Stimulated activated CD8-positive, alpha-beta memory T cell treated with anti-CD3 and anti-CD28 coated beads, Interleukin-12 subunit alpha, Interleukin-12 subunit beta, amount 100 ng/mL, for 4 hours (primary cell): ENCODE data around the gene FAU.
A peak's percentile ranks its signal among the peaks of the same experiment; 100 is the strongest.

ENCODE experiments used
- DNase-seq: peaks from one replicate; pipeline ENCODE4 v3.0.0-alpha.2; 2020; ENCODE audit warnings: low read depth

FAU gene

DNA sequence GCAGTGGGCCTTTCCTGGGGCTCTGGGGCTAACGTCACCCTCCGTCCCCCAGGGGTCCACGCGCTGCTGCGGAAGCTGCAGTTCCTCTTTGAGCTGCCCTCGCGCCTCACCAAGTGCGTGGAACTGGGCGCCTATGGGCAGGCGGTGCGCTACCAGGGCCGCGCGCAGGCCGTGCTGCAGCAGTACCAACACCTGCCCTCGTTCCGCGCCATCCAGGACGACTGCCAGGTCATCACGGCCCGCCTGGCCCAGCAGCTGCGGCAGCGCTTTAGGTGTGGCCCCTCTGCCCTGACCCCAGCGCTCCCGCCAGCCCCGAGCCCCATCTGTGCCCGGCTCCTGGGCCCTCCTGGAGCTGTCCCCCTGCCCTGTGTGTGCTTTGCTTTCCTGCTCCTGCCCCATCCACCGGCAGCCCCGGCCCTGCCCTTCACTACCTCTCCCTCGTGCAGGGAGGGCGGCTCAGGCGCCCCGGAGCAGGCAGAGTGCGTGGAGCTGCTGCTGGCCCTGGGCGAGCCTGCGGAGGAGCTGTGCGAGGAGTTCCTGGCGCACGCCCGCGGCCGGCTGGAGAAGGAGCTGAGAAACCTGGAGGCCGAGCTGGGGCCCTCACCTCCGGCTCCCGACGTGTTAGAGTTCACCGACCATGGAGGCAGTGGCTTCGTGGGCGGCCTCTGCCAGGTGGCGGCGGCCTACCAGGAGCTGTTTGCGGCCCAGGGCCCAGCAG lies 14.0 kb downstream of the FAU start:
- no peak for DNase-seq

DNA sequence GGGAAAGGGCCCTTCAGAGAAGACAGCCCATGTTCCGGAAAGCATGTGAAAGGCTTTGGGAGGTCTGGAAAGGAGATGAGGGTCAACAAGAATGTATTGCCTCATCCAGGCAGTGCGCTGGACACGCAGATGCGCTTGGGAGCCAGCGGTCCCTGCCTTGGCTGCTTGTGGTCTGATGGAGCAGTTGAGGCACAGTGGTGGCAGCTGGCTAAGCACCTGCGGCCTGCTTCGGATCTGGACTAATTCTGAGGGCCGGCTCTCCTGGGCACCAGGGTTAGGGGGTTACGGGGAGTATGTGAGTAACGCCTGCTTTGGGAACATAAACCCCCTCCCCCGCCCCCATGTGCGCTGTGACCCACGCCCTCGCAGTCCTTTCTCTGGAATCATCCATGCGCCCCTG lies 14.9 kb downstream of the FAU start:
- DNase-seq: no peak

DNA sequence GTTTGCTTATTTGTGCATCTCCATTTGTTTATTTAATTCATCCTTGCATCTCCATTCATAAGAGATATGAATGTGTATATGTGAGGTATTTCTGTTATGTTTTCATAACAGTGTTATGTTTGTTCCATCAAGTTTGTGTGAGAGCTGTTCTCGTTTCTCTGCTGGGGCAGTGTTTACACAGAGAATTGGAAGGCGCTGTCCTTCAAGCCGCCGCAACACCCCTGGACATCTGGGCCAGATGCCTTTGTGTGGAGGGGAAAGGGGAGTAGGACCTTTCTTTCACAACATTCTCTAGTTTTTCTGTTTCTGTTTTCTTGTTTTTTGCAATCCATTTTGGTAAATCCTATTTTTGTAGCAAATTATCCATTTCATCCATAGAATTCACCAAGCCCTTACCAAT lies 17.3 kb downstream of the FAU start:
- DNase-seq: no peak

DNA sequence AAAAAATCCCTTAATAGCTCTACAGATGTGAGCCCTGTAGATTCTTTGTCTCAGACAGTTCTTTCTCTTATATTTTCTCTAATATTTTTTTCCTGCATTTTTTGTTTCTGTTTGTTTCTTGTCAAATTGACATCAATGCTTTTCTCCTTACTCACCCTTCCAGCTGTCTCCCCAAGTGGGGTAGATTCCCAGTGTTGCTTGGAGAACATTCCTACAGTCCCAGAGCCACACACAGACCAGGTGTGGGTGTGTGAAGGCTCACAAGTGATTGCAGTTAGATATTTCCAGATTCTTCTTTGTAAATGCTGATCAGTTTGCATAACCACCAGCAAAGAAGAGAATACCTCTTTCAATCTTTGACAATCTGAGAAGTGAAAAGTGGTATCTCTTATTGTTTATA lies 18.5 kb downstream of the FAU start:
- no peak for DNase-seq

DNA sequence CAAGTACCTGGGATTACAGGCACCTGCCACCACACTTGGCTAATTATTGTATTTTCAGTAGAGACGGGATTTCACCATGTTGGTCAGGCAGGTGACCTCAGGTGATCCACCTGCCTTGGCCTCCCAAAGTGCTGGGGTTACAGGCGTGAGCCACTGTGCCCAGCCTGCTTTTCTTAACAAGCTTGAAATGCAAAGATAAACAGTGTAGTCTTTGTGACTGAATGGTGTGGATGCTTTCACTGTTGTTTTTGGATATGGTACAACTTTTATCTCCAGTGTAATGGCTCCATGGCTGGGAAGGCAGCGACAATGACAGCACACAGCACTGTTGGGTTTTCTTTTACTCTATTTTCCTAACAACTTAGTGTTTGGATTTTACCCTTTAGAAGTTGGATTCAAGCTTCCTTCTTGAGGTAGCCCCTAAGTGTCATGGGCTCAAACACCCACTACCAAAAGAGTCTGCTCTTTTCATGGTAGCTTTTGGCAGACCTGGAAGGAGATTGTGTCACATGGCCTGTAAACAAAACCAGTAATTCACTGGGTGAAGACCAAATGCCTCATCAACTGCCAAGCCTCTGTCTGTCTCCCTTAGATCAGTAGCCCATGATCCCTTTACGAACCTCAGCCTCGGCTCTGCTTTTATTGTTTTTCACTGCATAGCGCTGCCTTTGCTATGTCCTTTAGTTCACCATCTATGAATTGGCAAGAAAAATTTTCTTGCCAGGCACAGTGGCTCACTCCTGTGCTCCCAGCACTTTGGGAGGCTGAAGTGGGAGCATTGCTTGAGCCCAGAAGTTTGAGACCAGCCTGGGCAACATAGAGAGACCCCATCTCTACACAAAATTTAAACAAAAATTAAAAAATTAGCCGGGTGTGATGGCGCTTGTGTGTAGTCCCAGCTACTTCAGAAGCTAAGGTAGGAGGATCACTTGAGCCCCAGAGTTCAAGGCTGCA lies 19.5 kb downstream of the FAU start:
- no peak for DNase-seq

DNA sequence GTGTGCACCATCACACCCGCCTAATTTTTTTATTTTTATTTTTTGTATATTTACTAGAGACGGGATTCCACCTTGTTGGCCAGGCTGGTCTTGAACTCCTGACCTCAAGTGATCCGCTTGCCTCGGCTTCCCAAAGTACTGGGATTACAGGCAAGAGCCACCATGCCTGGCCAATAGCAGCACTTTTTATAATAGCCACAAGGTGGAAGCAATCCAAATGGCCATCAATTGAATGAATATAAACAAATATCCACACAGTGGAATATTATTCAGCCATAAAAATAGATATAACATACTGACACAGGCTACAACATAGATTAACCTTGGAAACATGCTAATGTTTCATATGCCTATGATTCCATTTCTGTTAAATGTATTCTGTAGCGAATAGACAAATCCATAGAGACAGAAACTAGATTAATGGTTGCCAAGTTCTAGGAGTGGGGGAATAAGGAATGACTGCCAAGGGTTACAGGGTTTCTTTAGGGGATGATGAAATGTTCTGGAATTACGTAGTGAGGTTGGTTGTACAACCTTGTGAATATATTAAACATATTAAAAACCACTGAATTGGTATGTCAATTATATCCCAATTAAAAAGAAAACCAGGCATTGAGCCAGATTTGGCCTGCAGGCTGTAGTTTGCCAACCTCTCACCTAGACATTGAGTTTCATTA lies 21.1 kb downstream of the FAU start:
- DNase-seq: no peak

DNA sequence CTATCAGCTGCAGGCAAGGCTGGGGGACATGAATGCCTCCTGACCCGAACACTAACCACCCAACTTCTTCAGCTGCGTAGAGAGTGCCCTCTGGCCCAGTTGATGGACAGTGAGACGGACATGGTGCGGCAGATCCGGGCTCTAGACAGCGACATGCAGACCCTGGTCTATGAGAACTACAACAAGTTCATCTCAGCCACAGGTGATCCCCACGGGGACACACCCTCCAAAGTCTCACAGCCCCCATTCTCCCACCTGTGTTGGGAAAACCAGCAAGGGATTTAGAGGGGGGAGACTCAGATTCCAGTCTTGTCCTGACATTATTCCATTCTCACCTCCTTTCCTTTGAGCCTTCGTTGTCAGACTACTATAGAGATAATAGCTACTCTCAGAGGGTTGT lies 25.0 kb downstream of the FAU start:
- no peak for DNase-seq

DNA sequence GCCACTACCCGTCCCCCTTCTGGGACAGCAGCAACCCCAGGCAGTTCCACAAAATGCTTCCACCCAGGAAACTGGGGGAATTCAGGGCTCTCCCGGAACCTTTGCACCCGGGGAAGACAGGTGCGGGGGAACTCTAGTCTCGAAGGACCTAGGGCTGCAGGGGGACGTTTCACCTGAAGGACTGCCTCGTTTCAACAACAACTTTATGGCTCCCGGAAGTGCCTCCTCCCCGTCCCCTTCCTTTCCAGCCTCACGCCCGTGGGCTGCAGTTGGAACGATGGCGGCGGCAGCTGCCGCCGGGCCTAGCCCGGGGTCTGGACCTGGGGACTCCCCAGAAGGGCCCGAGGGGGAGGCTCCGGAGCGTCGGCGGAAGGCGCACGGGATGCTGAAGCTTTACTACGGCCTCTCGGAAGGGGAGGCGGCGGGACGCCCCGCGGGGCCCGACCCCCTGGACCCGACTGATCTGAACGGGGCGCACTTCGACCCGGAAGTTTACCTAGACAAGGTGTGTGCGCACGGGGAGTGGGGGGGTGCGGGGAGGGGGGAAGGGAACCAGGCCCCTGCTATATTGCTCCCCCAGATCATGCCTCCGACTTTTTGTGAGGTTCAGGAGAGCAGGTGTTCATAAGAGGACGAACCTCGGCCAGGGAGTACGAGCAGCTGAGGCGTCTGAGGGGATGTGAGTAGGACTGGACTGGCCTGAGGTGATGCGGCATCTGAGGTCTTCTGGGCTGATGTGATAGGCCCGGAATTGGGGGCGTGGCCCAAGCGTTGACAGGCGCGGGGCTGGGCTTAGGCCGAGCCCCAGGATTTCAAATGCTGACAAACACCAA lies 25.7 kb downstream of the FAU start, which contains the start of gene VPS51:
VPS51 (plus strand) TSS at position 241 of the 833 bp plus-strand sequence; CDS start at position 278, 37 bp downstream.
- peak; percentile 67 for DNase-seq

DNA sequence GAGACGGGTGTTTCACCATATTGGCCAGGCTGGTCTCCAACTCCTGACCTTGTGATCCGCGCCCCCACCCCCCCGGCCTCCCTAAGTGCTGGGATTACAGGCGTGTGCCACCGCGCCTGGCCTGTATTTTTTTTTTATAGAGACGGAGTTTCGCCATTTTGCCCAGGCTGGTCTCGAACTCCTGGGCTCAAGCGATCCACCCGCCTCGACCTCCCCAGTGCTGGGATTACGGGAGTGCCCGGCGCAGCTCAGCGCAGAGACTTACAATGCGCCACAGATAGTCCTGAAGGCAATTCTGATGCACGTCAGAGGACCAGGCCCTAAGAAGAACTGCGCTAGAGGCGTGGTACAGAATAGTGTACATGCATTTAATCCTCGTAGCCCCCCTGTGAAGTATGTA lies 26.5 kb downstream of the FAU start:
- DNase-seq: no peak

DNA sequence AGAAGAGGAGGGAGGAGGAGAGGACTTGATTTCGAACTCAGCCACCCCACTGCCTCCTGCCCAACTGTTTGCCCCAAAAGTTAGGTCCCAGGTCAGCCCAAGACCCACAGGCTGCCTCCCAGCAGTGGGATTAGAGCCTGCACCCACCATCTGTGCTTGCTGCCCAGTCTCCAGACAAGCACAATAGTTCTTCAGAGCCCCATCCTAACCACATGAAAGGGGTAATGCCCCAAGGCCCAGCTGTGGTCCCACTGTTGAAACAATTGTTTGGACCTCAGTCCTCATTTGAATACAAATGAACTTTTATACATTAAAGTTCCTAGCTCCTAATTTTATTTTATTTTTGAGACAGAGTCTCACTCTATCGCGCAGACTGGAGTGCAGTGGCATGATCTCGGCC lies 31.3 kb downstream of the FAU start:
- no peak for DNase-seq

DNA sequence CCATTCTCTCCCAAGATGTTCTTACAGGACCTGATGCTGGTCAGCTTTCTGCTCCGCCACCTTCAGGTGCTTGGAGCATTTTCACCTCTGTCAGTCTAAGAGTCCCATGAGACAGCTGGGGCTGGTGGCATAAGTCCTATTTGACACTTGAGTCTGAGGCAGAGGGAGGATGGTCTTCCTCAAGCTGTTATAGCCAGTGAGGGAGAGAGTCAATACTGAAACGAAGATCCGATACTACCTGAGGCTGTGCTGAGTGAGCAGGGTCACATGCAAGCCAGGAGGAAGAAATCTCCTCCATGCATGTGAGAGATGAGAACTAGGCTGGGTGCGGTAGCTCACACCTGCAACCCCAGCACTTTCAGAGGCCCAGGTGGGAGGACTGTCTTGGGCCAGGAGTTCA lies 32.3 kb downstream of the FAU start:
- DNase-seq: no peak

DNA sequence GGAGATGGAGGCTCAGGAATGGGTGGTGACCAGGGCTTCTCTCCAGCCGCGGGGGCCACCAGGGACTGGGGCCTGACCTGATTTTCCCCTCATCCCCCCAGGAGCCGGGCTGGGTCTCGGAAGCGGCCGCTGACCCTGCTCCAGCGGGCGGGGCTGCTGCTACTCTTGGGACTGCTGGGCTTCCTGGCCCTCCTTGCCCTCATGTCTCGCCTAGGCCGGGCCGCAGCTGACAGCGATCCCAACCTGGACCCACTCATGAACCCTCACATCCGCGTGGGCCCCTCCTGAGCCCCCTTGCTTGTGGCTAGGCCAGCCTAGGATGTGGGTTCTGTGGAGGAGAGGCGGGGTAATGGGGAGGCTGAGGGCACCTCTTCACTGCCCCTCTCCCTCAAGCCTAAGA lies 34.1 kb downstream of the FAU start:
- no peak for DNase-seq

DNA sequence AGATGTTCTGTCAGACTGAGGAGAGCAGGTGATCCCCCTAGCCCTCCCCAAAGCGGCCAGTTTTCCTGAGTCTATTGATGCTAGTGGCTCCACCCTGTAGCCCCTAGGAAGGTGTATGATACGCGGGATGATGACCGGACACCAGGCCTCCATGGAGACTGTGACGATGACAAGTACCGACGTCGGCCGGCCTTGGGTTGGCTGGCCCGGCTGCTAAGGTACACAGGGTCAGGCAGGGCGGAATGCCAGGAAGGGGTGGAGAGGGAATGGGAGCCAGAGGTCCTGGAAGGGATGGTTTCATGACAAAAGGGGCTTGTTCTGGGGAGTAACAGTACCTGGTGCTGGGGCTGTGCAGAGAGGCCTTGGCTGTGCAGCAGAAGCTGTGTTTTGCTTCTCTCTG lies 34.7 kb downstream of the FAU start:
- DNase-seq: no peak

DNA sequence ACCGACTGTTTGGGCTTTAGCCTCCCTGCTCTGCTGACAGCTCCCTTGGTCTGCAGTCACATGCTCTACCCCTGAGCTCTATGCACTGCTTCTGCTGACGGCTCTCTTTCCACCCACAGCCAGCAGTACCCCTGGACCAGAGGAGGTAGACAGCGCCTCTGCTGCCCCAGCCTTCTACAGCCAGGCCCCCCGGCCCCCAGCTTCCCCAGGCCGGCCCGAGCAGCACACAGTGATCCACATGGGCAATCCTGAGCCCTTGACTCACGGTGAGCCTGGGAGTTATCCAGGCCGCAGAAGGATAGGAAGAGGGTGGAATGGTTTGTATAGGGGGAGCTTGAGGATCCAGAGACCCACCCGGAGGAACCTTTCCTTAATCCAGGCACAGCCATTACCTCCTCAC lies 35.1 kb downstream of the FAU start:
- DNase-seq: no peak

DNA sequence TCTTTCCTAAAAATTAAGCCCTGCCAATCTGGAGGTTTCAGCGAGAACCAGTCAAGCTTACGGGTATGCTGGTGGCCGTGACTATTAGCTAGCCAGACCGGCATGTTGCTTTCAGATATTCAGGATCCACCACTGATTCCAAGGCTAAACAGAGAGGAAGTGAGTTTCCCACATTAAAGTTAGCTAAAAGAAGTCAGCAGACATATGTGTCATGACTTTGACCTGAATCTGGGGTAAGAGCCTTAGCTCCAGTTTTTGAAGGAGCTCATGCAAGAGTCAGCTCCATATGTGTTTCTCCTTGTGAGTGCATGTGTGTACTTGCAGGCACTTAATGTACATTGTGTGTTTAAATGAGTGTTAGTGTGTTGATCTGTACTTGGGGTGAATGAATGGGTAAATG lies 36.5 kb downstream of the FAU start:
- DNase-seq: no peak

DNA sequence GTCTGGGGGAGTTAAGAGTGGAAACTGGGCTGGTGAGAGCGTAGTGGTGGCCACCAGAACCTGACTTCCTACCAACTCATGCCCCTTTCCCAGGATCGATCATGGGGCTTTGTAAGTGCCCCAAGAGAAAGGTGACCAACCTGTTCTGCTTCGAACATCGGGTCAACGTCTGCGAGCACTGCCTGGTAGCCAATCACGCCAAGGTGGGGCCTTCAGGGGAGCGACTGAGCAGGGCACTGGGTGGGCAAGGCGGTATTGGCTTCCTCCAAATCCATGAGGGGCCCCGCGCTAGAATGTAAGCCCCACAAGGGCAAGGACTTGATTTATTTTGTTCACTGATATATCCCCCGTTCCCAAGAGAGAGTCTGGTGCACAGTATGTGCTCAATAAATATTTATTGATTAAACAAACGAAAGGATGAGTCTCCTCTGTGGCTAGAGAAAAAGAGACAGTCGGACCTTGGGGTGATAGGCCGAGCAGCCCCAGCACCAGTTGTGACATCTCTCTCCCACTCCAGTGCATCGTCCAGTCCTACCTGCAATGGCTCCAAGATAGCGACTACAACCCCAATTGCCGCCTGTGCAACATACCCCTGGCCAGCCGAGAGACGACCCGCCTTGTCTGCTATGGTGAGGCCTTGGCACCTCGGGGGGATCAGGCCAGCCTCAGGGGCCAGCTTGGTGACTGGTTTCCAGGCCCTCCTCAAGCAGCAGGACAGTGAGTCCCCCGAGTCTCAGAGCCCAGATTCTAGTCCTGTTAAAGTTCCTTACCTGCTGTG lies 37.1 kb downstream of the FAU start:
- no peak for DNase-seq

DNA sequence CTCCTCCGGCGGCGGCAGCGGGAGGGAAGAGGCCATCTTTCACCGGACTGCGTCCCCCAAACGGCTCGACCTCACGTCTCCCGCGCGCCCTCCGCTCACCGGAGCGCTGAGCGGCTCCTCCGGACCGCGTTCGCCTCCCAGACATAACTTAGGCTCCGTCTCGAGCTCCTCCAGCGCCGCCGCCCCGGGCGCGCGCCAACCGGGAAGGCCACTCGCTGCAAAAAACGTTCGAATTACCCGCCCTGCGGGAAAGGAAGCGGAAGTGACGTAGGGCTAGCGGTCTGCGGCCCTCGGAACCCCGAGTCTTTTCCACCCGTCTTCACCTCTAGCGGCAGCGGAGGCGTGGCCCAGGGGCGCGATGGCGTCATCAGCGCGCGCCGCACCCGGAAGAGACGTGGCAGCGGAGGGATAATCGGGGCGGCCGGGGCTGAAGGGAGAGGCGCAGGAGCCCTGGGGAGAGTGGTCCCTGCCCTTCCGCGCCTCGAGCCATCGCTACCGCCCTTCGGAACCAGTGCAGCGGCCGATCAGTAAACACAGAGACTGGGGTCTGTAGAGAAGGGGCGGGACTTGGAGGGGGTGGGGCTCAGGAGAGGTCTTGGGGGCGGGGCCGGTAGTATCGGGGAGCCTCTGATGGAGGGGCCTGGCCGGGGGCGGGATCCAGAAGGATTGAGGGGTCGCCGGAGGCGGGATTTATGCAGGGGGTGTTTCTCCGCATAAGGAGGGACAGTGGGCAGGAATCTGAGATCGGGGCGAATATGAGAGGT lies 37.9 kb downstream of the FAU start, which contains the start of the genes CDCA5 and ZFPL1:
CDCA5 (minus strand) TSS at position 207 of the 764 bp plus-strand sequence; CDS start at position 145, 62 bp downstream.
ZFPL1 (plus strand) TSS at position 389 of the 764 bp plus-strand sequence. CDS start 477 bp downstream, outside the sequence.
- DNase-seq: peak; percentile 96

DNA sequence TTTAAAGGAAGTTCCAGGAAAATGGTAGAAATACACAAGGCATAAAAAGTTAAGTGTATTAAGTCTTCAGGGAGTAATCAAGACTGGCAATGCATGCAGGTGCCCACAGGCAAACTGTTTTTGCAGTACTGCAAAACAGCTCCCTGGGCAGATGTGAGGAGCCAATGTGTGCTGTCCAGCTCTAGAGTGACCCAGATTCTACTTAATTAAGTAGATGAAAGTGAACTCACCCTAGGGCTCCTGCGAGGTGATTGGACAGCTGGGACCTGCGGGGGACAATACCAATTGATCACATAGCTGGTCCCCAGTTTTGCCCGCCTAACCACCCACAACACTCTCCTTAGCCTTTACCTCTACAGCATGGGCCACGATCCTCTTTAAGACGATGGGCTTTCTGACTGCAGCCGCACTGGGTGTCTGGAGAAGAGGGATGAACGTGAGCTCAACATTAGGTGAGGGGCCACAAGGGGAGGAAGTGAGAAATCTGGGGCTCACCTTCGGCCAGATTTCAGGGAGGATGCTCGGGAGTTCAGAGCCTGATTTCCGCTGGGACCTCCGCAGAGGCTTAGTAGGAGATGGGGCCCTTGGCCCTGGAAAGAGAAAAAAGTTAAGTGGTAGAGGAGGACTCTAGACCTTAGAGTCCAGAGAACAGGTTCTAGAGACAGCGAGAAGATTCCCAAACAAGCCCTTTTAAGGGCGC lies 38.6 kb downstream of the FAU start:
- DNase-seq: no peak

DNA sequence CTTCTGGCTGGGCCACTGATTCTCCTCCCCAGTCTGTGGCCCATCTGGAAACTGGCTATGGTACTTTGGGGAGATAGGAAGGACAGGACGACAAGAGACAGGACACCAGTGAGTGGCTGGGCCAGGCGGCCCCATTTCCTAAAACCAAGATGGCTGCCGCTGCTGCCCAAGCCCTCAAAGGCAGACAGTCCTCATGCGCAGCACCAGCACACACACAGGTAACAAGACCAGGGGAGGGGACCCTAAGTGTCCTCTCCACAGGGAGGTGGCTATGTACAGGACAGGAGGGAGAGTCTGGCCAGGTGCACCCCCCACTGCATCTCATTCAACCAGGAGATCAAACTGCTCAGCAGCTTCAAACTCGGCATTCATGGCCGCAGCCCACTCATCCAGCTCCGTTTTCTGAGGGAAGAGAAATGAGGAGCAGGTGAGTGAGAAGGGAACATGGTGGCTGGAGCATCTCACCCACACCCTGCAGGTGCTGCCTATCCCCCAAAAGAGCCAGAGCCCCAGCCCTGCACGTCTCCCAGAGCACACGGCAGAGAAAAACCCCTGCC lies 43.1 kb downstream of the FAU start:
- DNase-seq: no peak
